Bronchial epithelial cell (primary cell): Measurements from ENCODE around the gene XIRP2. TPM values are rescaled to one million over a fixed set of nuclear protein-coding genes. Genes with fewer than 3 reads are reported as not detected.

ENCODE experiments used
- DNase-seq: peaks from one replicate; pipeline ENCODE4 v3.0.0-alpha.2; 2010; ENCODE audit warnings: low read depth
- FAIRE-seq: peaks from 2 replicates; lab custom pipeline; 2011; peaks lifted over from hg19 to GRCh38; lab: Jason Lieb, UNC
- H3K27me3 ChIP-seq: 2 replicates; pipeline ENCODE4 v1.5.1; 2011; ENCODE audit warnings: low read length; ENCODE audit not compliant: control insufficient read depth, insufficient read depth
- H3K36me3 ChIP-seq: 2 replicates; pipeline ENCODE4 v1.5.1; 2011; ENCODE audit warnings: low read length; ENCODE audit not compliant: control insufficient read depth, insufficient read depth
- H3K4me3 ChIP-seq: 2 replicates; pipeline ENCODE4 v1.5.1; 2011; ENCODE audit warnings: mild to moderate bottlenecking, low read depth, low read length, control low read depth
- CTCF ChIP-seq: IDR thresholded peaks from 2 replicates; pipeline ENCODE4 v1.5.1; 2011; ENCODE audit warnings: mild to moderate bottlenecking, moderate library complexity, low read length, control low read depth, inconsistent platforms; ENCODE audit not compliant: insufficient read depth, severe bottlenecking
- total RNA-seq: library from RNA; depleted of rRNA; stranded (reverse); fragments of >200 nt; gene quantifications from 2 replicates; pipeline ENCODE4 v1.2.1, GENCODE V29; 2014

XIRP2 gene
- total RNA-seq, 1 donor from 2014 or later = not detected

GRCh38 chr2:166942377-166942776, 54.1 kb downstream of the XIRP2 start:
- no peak overlapping the region for H3K4me3 ChIP-seq
- no peak for TF ChIP-seq CTCF
- H3K36me3 ChIP-seq = no peaks in the 10 kb centered on the region
- H3K27me3 ChIP-seq = no peaks in the 10 kb centered on the region
- DNase-seq = no peak
- FAIRE-seq = no peak

- Histone ChIP-seq H3K4me3 (no peak overlapping the region), H3K27me3 (no peaks in the 10 kb centered on the region), H3K36me3 (no peaks in the 10 kb centered on the region)
- FAIRE-seq (no peak), DNase-seq (no peak)
- no peak for TF ChIP-seq CTCF
These were observed 56.6 kb downstream of the XIRP2 start for GRCh38 chr2:166944909-166945308.

GRCh38 chr2:166957686-166958085, 69.4 kb downstream of the XIRP2 start:
- Histone ChIP-seq H3K36me3 (no peaks in the 10 kb centered on the region), H3K27me3 (no peaks in the 10 kb centered on the region), H3K4me3 (no peak overlapping the region)
- DNase-seq (no peak), FAIRE-seq (no peak)
- TF ChIP-seq CTCF = no peak

GRCh38 chr2:166958986-166959481, 70.8 kb downstream of the XIRP2 start:
- no peaks in the 10 kb centered on the region for H3K27me3 ChIP-seq
- DNase-seq (no peak), FAIRE-seq (no peak)
- no peak for TF ChIP-seq CTCF
- no peak overlapping the region for H3K4me3 ChIP-seq
- no peaks in the 10 kb centered on the region for H3K36me3 ChIP-seq

- H3K27me3 ChIP-seq = no peaks in the 10 kb centered on the region
- no peak overlapping the region for H3K4me3 ChIP-seq
- TF ChIP-seq CTCF = no peak
- FAIRE-seq = no peak
- DNase-seq = no peak
- H3K36me3 ChIP-seq = no peaks in the 10 kb centered on the region
These were observed 71.3 kb downstream of the XIRP2 start for GRCh38 chr2:166959556-166959955.

GRCh38 chr2:166960702-166961270, 72.5 kb downstream of the XIRP2 start:
- no peaks in the 10 kb centered on the region for H3K27me3 ChIP-seq
- FAIRE-seq (no peak), DNase-seq (no peak)
- no peak for TF ChIP-seq CTCF
- H3K4me3 ChIP-seq = no peak overlapping the region
- no peaks in the 10 kb centered on the region for H3K36me3 ChIP-seq
